Activated CD4-positive, CD25-positive, alpha-beta regulatory T cell treated with anti-CD3 and anti-CD28 coated beads, Interleukin-2, amount 50 U/mL, for 16 hours (primary cell): Measurements from ENCODE around the gene ANKHD1.
"Not testable (repeated sequence)": the region's sequence is repeated elsewhere in the genome, so short reads cannot be mapped to it uniquely, and the experiment has no call there.

Source experiments
- DNase-seq: peaks from one replicate; pipeline ENCODE4 v3.0.0-alpha.2; 2020; ENCODE audit warnings: low read depth, low spot score

Gene ANKHD1

DNA sequence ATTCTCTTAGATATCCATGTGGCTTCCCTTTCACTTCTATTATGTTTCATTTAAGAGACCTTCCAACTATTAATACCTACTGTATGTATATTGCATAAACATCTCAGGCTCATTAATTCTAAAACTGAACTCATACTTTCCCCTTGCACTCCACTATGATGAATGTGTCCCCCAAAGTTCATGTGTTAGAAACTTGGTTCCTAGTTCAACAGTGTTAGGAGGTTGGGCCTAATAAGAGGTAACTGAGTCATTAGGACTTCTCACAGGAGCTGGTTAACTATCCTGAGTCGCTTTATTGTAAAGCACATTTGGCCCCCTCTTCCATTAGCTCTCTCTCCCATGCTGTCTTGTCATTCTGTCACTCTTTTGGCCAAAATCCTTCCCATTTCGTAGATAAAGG, 22.0 kb downstream of the ANKHD1 start:
- no peak for DNase-seq

GRCh38 chr5:140424135-140424534, 22.5 kb downstream of the ANKHD1 start:
- DNase-seq = no peak

GRCh38 chr5:140427726-140428125, 26.1 kb downstream of the ANKHD1 start:
- DNase-seq = not testable (repeated sequence)

- DNase-seq = no peak
These were observed 28.1 kb downstream of the ANKHD1 start for GRCh38 chr5:140429724-140430123.

GRCh38 chr5:140432212-140432611, 30.6 kb downstream of the ANKHD1 start:
- no peak for DNase-seq

GRCh38 chr5:140432916-140433315, 31.3 kb downstream of the ANKHD1 start:
- no peak for DNase-seq

GRCh38 chr5:140457368-140457767, 55.7 kb downstream of the ANKHD1 start:
- not testable (repeated sequence) for DNase-seq

DNA sequence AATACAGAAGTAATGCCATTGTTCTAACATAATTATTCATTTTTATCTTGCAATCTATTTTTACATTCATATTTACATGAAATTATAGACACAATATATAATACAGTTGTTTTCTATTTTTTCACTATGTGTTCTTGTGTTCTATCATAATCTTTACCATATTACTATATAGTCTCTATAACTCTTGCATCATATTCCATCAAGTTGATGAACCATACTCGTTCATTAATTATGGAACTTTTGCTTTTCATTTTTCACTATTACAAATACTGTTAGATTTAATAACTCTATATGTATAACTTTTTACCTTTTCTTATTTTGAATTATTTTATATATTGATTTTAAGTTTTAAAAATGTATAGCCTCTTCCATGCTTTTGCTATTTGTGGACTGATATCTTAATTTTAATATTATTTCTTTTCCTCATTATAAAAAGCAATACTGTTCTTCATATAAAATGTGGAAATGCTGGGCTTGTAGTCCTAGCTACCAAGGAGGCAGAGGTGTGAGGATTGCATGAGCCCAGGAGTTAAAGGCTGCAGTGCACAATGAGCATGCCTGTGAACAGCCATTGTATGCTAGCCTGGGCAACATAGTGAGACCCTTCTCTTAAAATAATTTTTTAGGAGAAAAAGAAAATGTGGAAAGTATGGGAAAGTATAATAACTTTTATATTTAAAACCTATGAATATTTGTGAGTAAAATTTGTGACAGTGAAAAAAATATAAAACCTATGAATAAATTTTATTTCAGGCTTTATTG, 65.5 kb downstream of the ANKHD1 start:
- no peak for DNase-seq

- no peak for DNase-seq
These were observed 66.6 kb downstream of the ANKHD1 start for GRCh38 chr5:140468188-140468587.

- no peak for DNase-seq
These were observed 67.6 kb downstream of the ANKHD1 start for GRCh38 chr5:140469259-140469658.

- DNase-seq = no peak
These were observed 78.8 kb downstream of the ANKHD1 start for GRCh38 chr5:140480310-140481014.

DNA sequence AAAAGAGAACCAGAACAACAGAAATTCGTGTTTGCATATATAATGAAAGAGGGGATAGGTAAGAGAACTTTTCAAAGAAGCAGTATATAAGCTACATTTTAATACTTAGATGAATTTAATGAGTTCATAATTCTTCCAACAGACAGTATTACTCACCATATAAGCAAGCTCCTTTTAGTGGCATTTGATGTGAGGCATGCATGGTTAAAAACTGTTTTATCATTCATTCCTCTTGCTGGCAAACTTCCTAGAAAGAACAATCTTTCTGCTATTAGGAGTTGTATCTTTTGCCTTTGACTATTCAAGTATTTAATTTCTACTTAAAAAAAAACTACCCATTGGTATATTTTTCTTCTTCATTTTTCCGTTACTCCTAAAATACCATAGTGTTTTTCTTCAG, 80.1 kb downstream of the ANKHD1 start:
- no peak for DNase-seq

- no peak for DNase-seq
These were observed 81.4 kb downstream of the ANKHD1 start for GRCh38 chr5:140483055-140483454.

DNA sequence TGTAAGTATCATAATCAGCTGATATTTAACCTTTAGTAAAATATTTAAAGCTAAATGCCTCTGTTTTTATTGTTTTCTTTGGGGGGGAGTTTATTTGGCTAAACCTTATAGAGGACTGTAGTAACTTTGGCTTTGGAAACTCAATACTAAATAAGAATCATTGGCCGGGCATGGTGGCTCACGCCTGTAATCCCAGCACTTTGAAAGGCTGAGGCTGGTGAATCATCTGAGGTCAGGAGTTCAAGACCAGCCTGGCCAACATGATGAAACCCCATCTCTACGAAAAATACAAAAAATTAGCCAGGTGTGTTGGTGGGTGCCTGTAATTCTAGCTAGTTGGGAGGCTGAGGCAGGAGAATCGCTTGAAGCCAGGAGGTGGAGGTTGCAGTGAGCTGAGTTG, 86.5 kb downstream of the ANKHD1 start:
- DNase-seq = not testable (repeated sequence)

DNA sequence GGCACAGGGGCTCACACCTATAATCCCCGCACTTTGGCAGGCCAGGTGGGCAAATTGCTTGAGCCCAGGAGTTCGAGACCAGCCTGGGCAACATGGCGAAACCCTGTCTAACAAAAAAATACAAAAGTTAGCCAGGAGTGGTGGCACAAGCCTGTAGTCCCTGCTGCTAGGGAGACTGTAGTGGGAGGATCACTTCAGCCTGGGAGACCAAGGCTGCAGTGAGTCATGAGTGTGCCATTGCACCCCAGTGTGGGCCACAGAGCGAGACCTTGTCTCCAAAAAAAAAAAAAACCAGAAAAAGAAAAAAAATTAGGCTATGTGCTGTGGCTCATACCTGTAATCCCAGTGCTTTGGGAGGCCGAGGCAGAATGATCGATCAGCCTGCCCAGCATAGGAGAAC, 87.3 kb downstream of the ANKHD1 start:
- DNase-seq = no peak

- no peak for DNase-seq
These were observed 96.3 kb downstream of the ANKHD1 start for GRCh38 chr5:140497897-140498296.

DNA sequence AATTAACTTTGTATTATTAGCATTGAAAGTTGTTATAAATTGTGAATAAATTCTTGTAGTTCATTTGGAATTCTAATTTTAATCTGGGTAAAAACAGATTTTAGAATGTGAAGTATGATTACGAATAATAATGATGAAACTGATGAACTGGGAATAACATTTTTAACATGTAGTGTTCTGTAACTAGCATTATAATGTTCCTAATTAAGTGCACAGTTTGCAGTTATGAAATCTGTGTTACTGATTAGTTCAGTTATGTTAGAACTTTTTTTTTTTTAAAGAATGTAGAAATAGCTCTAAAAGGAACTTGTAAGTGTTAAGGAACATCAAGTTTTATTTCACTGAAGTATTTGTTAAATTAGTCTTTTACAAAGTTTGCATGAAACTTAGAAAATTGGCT, 97.0 kb downstream of the ANKHD1 start:
- no peak for DNase-seq

GRCh38 chr5:140502834-140503233, 101.2 kb downstream of the ANKHD1 start:
- DNase-seq = no peak

GRCh38 chr5:140509898-140510297, 108.3 kb downstream of the ANKHD1 start:
- DNase-seq = no peak

DNA sequence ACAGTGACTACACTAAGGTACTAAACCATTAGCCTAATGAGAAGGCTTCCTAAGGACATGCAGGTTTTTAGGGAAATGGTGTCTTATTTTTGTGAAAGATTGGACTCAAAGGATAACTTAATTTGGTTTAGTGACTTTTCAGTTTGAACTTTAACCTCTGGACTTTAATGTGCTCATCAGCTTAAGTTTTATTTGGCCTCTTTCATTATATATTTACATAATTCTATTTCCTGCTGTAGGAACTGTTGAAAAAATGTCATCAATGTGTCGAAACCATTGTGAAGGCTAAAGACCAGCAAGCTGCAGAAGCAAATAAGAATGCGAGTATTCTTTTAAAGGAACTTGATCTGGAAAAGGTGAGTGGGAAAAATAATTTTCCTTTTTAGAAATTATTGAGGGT, 111.5 kb downstream of the ANKHD1 start:
- DNase-seq = no peak

DNA sequence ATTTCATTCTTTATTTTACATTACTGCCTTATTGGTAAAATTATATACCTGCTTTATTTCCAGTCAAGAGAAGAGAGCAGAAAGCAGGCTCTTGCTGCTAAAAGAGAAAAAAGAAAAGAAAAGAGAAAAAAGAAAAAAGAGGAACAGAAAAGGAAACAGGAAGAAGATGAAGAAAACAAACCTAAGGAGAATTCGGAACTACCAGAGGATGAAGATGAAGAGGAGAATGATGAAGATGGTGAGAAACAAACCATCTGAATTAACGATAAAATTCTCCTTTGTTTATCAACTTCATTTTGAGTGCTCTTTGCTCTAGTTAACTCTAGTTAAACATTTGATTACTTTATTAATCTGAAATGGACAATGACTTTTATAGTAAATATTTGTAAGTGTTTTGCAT, 122.4 kb downstream of the ANKHD1 start:
- no peak for DNase-seq

DNA sequence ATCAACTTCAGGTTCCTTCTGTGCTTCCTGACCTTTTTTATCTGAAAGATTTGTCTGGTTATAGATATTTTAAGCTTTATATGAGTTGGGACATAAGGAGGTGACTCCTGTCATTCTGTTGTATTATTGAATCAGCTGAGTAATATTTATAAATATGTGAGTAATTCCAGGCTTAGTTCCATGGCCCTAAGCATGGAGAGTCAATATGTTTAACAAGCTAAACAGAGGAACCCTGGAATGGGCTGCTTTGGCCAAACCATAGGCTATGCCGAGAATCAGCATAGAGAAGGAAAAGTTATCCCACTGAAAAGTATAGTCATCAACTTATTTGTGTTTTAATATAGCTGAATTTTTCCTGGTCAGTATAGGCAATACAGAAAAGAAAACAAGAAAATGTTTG, 138.6 kb downstream of the ANKHD1 start:
- no peak for DNase-seq

DNA sequence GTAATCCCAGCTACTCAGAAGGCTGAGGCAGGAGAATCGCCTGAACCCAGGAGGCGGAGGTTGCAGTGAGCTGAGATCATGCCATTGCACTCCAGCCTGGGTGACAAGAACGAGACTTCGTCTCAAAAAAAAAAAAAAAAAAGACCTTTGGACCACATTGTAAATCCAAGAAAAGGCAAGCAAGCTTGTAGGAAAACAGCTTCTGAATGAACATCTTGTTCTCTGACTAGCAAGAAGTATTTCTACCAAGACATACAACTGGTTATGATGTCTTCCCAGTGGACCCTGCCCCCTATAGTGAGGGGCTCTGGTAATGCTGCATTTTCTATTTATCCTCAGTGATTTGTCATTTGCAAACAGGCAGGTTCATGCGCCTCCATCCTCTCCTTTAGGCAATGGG, 141.3 kb downstream of the ANKHD1 start:
- DNase-seq = no peak
